Activated CD4-positive, alpha-beta T cell treated with anti-CD3 and anti-CD28 coated beads, Interleukin-2, Interleukin-4, amounts not matched to agents 100 ng/mL and 50 ng/mL, durations not matched to agents 16 hours and 8 hours (primary cell): ENCODE results near the gene KCNIP1.

Experiments used
- DNase-seq: peaks from one replicate; pipeline ENCODE4 v3.0.0-alpha.2; 2020; ENCODE audit warnings: low spot score

The KCNIP1 gene

GRCh38 chr5:170711300-170711699 is 207.5 kb downstream of the KCNIP1 start:
- DNase-seq: no peak

GRCh38 chr5:170715141-170715540 is 211.3 kb downstream of the KCNIP1 start:
- no peak for DNase-seq

DNA sequence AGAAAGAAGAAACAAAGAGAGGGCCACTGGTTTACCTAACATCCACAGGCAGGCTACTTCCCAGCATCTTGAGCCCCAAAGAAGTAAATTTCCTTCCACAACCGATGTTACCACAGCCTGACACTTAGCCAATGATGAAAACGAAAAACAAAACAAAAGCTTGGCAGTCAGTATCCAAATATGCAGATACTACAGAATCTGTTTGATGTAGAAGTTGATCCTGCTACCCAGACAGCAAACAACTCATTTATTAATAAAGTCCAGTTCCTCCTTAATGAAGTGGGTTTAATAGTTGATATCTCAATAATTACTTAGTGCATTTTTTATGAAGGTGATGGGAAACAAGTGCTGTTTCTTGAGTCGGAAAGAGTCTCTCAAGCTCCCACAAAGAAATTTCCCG is 212.6 kb downstream of the KCNIP1 start:
- DNase-seq: no peak

- no peak for DNase-seq
These were observed 215.7 kb downstream of the KCNIP1 start for GRCh38 chr5:170719551-170719950.

- no peak for DNase-seq
These were observed 216.4 kb downstream of the KCNIP1 start for GRCh38 chr5:170720179-170720578.

- DNase-seq: no peak
These were observed 217.2 kb downstream of the KCNIP1 start for GRCh38 chr5:170720984-170721383.

DNA sequence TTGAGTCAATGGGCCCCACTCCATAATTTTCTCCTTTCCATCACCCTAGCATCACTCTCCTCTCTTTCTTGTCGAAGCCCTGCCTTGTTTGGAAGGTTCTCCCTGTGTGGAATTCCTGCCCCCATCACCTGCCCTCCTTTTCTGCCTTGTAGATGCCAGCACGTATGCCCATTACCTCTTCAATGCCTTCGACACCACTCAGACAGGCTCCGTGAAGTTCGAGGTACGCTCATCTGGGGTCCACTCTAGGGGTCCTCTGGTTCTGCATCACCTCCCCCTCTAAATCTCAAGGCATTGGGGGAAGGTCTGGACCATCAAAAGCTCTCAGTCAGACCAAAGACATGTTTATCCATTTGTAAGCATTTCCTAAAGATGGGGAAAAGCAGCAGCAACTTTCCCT is 217.9 kb downstream of the KCNIP1 start:
- DNase-seq: no peak

DNA sequence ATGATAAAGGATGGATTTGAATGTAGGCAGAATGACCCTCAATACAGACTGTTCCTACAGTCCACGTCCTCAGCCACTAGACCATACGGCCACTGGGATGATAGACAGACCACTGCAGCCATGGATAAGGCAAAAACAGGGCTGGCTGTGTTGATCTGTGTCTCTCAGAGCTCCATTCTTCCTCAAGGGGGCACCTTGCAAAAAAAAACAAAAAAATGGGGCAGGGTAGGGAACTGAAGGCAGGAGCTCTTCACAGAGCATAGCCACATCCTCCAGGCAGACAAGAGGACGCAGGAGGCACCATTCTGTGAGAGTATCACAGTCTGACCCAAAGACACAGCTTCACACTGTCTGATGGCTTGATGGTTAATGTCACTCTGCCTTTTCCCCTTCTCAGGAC is 218.5 kb downstream of the KCNIP1 start:
- DNase-seq: no peak

DNA sequence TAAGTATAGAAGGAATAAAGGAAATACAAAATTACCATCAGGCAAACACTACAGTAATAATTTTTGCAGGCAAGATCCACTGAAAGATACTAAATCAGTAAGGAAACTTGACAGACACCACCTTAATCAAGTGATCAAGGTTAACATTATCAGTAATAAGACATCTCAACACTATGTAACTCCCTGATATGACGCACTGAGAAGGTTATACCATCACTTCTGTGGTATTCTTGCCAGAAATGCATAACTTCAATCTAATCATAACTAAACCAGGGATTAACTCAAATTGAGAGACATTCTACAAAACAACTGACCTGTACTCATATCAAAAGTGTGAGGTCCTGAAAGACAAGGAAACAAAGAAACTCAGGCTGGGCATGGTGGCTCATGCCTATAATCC is 227.2 kb downstream of the KCNIP1 start:
- DNase-seq: peak; percentile 10

GRCh38 chr5:170732685-170733084 is 228.9 kb downstream of the KCNIP1 start:
- no peak for DNase-seq

- DNase-seq: no peak
These were observed 233.1 kb downstream of the KCNIP1 start for GRCh38 chr5:170736966-170737365.

DNA sequence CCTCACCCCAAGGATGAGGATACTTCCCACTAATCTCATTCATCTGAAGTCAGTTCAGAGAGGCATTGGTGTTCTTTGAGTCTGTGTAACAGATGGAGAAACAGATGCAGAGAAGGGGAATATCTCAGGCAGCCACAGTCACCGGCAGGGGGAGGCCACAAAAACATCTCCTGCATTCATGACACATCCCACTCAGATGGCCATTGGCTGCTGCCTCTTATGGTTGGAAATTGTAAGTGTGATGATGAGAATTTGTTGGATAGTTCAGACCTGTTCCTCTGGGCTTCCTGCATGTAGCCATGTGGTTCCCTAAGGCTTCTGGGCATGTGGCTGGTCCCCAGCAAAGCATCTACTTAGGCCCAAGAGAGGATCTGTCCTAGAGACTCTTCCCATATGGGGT is 233.8 kb downstream of the KCNIP1 start:
- DNase-seq: no peak

GRCh38 chr5:170738840-170739239 is 235.0 kb downstream of the KCNIP1 start:
- DNase-seq: no peak

DNA sequence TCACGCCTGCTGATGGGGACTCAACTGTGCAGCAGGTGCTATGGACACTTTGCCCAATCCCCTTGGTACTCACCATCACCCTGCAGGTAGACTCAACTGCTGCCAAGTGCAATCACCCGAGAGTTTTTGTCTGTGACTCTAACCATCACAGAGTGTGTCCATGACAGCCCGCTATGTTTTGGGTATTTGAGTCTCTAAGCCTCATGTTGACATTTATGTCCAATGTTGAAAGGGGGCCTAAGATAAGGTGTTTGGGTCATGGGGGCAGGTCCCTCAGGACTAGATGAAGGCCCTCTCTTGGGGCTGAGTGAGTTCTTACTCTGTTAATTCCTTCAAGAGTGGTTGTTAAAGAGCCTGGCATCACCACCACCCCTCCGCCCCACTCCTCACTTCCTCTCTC is 235.6 kb downstream of the KCNIP1 start:
- DNase-seq: no peak

GRCh38 chr5:170740551-170741205 is 236.9 kb downstream of the KCNIP1 start:
- no peak for DNase-seq

DNA sequence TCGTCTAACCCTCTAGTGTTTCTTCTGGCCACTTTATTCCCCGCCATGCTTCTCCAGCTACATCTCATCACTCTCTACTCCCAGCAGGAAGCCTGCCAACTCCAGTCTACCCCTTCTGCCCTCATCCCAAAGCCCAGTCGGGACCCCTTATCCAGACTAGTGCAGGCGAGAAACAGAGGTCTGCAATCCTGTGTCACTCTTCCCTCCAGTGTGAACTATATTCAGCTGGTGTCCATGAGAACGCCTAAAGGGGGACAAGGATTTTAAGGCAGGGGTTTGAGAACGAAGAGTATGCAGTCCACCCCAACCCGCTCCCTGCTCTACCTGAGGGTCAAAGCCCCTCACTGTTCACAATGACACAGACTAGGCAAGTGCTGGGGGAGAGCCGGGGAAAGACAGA is 238.0 kb downstream of the KCNIP1 start:
- DNase-seq: no peak

- no peak for DNase-seq
These were observed 240.0 kb downstream of the KCNIP1 start for GRCh38 chr5:170743876-170744212.

GRCh38 chr5:170745481-170746071 is 241.8 kb downstream of the KCNIP1 start:
- no peak for DNase-seq

GRCh38 chr5:170746075-170746960 is 242.5 kb downstream of the KCNIP1 start:
- no peak for DNase-seq

DNA sequence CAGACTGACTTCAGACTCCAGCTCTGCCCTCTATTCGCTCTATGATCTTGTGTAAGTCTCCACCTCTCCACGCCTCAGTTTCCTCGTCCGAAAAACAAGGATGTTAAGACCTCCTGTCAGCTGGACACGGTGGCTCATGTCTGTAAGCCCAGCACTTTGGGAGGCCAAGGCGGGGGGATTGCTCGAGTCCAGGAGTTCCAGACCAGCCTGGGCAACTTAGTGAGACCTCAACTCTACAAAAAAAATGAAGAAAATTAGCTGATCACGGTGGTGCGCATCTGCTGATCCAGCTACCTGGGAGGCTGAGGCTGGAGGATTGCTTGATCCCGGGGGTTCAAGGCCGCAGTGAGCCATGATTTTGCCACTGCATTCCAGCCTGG is 243.1 kb downstream of the KCNIP1 start:
- DNase-seq: no peak

GRCh38 chr5:170747357-170747756 is 243.5 kb downstream of the KCNIP1 start:
- no peak for DNase-seq

GRCh38 chr5:170747851-170748250 is 244.0 kb downstream of the KCNIP1 start:
- no peak for DNase-seq

DNA sequence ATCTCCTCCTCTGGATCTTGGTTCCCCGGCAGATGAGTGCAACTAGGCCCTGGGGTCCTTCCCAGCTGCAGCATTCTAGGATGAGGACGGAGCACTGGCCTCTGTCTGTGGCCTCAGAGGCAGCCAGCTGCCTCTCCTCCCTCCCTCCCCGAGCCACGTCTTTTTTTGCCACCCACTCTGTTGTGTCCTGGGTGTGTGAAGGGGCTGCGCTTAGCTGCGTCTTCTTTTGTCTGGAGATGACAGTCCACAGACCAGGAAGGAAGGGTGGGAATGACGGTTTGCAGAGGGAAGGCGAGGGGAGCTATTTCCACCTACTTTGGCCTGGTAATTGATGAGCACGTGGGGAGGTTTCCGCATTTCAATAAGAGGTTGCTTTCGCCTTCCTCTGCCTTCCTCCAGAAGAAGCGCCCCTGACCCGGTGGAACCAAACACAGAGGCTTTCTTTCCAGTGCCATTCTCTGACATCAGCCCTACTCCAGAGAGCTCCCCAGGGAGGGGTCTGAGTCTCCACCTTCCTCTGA is 245.2 kb downstream of the KCNIP1 start:
- no peak for DNase-seq
